Measurements from ENCODE around the gene BRINP3.

The BRINP3 gene

GRCh38 chr1:190084552-190084951, 393.1 kb downstream of the BRINP3 start:
- Histone ChIP-seq H3K9me2 (ENCODE audit: low read depth, low read length) (no peaks in the 10 kb centered on the region), H3K9me3 (ENCODE audit: low read length) (no peaks in the 10 kb centered on the region), H3K4me3 (ENCODE audit: low read depth, low read length, poor library complexity, severe bottlenecking) (no peak overlapping the region), H3K79me2 (ENCODE audit: insufficient read depth, low read length) (no peaks in the 10 kb centered on the region), H3K36me3 (ENCODE audit: insufficient read depth, low read length) (no peaks in the 10 kb centered on the region), H3F3A (ENCODE audit: insufficient read depth, low read length) (no peaks in the 10 kb centered on the region), H4K20me1 (ENCODE audit: insufficient read depth, low read length) (no peaks in the 10 kb centered on the region), H3K4me2 (ENCODE audit: low read length) (no peak overlapping the region), H2AFZ (ENCODE audit: low read length) (no peak overlapping the region), H3K9ac (ENCODE audit: low read length) (no peak overlapping the region), H3K27ac (ENCODE audit: low read depth, low read length, poor library complexity, severe bottlenecking) (no peak overlapping the region), H3K27me3 (ENCODE audit: insufficient read depth, low read length) (no peaks in the 10 kb centered on the region), H3K4me1 (ENCODE audit: insufficient read depth, low read length, severe bottlenecking) (no peaks in the 10 kb centered on the region)
- TF ChIP-seq CTCF (IDR thresholded peaks at IDR 0.05; ENCODE audit: low read length) (peak; percentile 54), EZH2 (IDR thresholded peaks at IDR 0.05; ENCODE audit: borderline replicate concordance, low read length) (no peak)

- no peak overlapping the region for H2AFZ ChIP-seq (ENCODE audit: low read length)
Observed at GRCh38 chr1:190068304-190068703, 409.4 kb downstream of the BRINP3 start.

GRCh38 chr1:190067592-190067991, 410.1 kb downstream of the BRINP3 start:
- H3K79me2 ChIP-seq (ENCODE audit: insufficient read depth, low read length): no peaks in the 10 kb centered on the region
- H3K4me2 ChIP-seq (ENCODE audit: low read length): no peak overlapping the region
- H4K20me1 ChIP-seq (ENCODE audit: insufficient read depth, low read length): no peaks in the 10 kb centered on the region
- no peaks in the 10 kb centered on the region for H3K36me3 ChIP-seq (ENCODE audit: insufficient read depth, low read length)
- H3K27me3 ChIP-seq (ENCODE audit: insufficient read depth, low read length): no peaks in the 10 kb centered on the region
- H3K9ac ChIP-seq (ENCODE audit: low read length): no peak overlapping the region
- H3K27ac ChIP-seq (ENCODE audit: low read depth, low read length, poor library complexity, severe bottlenecking): no peak overlapping the region
- H3F3A ChIP-seq (ENCODE audit: insufficient read depth, low read length): no peaks in the 10 kb centered on the region
- H3K4me3 ChIP-seq (ENCODE audit: low read depth, low read length, poor library complexity, severe bottlenecking): no peak overlapping the region
- TF ChIP-seq EZH2 (IDR thresholded peaks at IDR 0.05; ENCODE audit: borderline replicate concordance, low read length) (no peak), CTCF (IDR thresholded peaks at IDR 0.05; ENCODE audit: low read length) (no peak)
- no peaks in the 10 kb centered on the region for H3K9me2 ChIP-seq (ENCODE audit: low read depth, low read length)
- H3K9me3 ChIP-seq (ENCODE audit: low read length): no peaks in the 10 kb centered on the region
- no peaks in the 10 kb centered on the region for H3K4me1 ChIP-seq (ENCODE audit: insufficient read depth, low read length, severe bottlenecking)
- H2AFZ ChIP-seq (ENCODE audit: low read length): no peak overlapping the region

More at GRCh38 chr1:190068304-190068703, 409.4 kb downstream of the BRINP3 start:
- Histone ChIP-seq H3K9me3 (ENCODE audit: low read length) (no peaks in the 10 kb centered on the region), H3K79me2 (ENCODE audit: insufficient read depth, low read length) (no peaks in the 10 kb centered on the region), H3K27ac (ENCODE audit: low read depth, low read length, poor library complexity, severe bottlenecking) (no peak overlapping the region), H3F3A (ENCODE audit: insufficient read depth, low read length) (no peaks in the 10 kb centered on the region), H3K36me3 (ENCODE audit: insufficient read depth, low read length) (no peaks in the 10 kb centered on the region), H3K4me3 (ENCODE audit: low read depth, low read length, poor library complexity, severe bottlenecking) (no peak overlapping the region), H3K27me3 (ENCODE audit: insufficient read depth, low read length) (no peaks in the 10 kb centered on the region), H4K20me1 (ENCODE audit: insufficient read depth, low read length) (no peaks in the 10 kb centered on the region), H3K9me2 (ENCODE audit: low read depth, low read length) (no peaks in the 10 kb centered on the region), H3K4me2 (ENCODE audit: low read length) (no peak overlapping the region), H3K9ac (ENCODE audit: low read length) (no peak overlapping the region), H3K4me1 (ENCODE audit: insufficient read depth, low read length, severe bottlenecking) (no peaks in the 10 kb centered on the region)
- TF ChIP-seq EZH2 (IDR thresholded peaks at IDR 0.05; ENCODE audit: borderline replicate concordance, low read length) (no peak), CTCF (IDR thresholded peaks at IDR 0.05; ENCODE audit: low read length) (no peak)
